Upper lobe of left lung (tissue), 6 donors: ENCODE measurements around the gene ZMYND11. TPM values are rescaled to one million over a fixed set of nuclear protein-coding genes. Genes with fewer than 3 reads are reported as not detected.
"Not testable (repeated sequence)": the region's sequence is repeated elsewhere in the genome, so short reads cannot be mapped to it uniquely, and the experiment has no call there.

Experiments used
- ATAC-seq, 2 donors: fragments of 200-7000 bp; cut with Tn5 transposase; one replicate each; pipeline ENCODE4 v1.9.1; 2022; ENCODE audit warnings: mild to moderate bottlenecking in 2 of 2, moderate library complexity in 2 of 2; ENCODE audit not compliant: low FRiP score in 2 of 2
- DNase-seq, 2 donors: peaks; one replicate each; pipeline ENCODE4 v3.0.0-alpha.2; 2019 to 2020
- H3K27ac ChIP-seq, 4 donors: fragments of 200-600 bp; sonication (generic); one replicate each; pipeline ENCODE4 v1.5.1; 2016 to 2019
- H3K27me3 ChIP-seq, 4 donors: fragments of 200-600 bp; sonication (generic); one replicate each; pipeline ENCODE4 v1.5.1; 2017 to 2019
- H3K36me3 ChIP-seq, 4 donors: fragments of 200-600 bp; sonication (generic); one replicate each; pipeline ENCODE4 v1.5.1; 2016 to 2019
- H3K4me1 ChIP-seq, 4 donors: fragments of 200-600 bp; sonication (generic); one replicate each; pipeline ENCODE4 v1.5.1; 2018 to 2019
- H3K4me3 ChIP-seq, 4 donors: fragments of 200-600 bp; sonication (generic); one replicate each; pipeline ENCODE4 v1.5.1; 2017 to 2019; ENCODE audit warnings: mild to moderate bottlenecking in 2 of 4, moderate library complexity in 1 of 4
- H3K9me3 ChIP-seq, 4 donors: fragments of 200-600 bp; sonication (generic); one replicate each; pipeline ENCODE4 v1.5.1; 2018 to 2019
- EP300 ChIP-seq, 4 donors: sonication (generic); formaldehyde crosslinking; IDR thresholded peaks; one replicate each; pipeline ENCODE4 v1.5.1; 2017; ENCODE audit warnings: antibody characterized with exemption in 4 of 4, control low read depth in 2 of 4
- POLR2A ChIP-seq, 4 donors: fragments of 450-650 bp; IDR thresholded peaks; one replicate each; pipeline ENCODE4 v1.5.1; 2016 to 2017; ENCODE audit warnings: antibody characterized with exemption in 4 of 4, mild to moderate bottlenecking in 2 of 4
- POLR2AphosphoS5 ChIP-seq, 2 donors: sonication (generic); formaldehyde crosslinking; IDR thresholded peaks; one replicate each; pipeline ENCODE4 v1.5.1; 2017; ENCODE audit warnings: antibody characterized with exemption in 2 of 2
- WGBS, 2 donors: methylation state at CpG; one replicate each; pipeline ENCODE4 v1.1.5; 2017 to 2018; 5-methylcytosine and 5-hydroxymethylcytosine counted together
- total RNA-seq, 6 donors: library from RNA; depleted of rRNA in 4 of 6; stranded (reverse); fragments of >200 nt in 4 of 6; gene quantifications; one replicate each; pipeline versions ENCODE4 v1.1.0 to v1.2.1, GENCODE V29; 2016 to 2021
- TF ChIP-seq, protein P1 (sequence below), 6 experiments: fragments of 450-650 bp in 4 of 6; fragments of 200-600 bp in 2 of 6; sonication (generic) in 2 of 6; IDR thresholded peaks; one replicate each; pipeline ENCODE4 v1.5.1; 2016 to 2019; ENCODE audit warnings: antibody characterized with exemption in 6 of 6
- donor health status: DM: no; HTN: no; CAD: no; lungs with moderate emphysema.
- donor health status: DM: no; HTN: yes; CAD: no; lungs with severe emphysema.

ZMYND11 gene
- total RNA-seq, 6 donors from 2014 or later, result 46.1 to 76.5 (median 63.4) TPM

DNA sequence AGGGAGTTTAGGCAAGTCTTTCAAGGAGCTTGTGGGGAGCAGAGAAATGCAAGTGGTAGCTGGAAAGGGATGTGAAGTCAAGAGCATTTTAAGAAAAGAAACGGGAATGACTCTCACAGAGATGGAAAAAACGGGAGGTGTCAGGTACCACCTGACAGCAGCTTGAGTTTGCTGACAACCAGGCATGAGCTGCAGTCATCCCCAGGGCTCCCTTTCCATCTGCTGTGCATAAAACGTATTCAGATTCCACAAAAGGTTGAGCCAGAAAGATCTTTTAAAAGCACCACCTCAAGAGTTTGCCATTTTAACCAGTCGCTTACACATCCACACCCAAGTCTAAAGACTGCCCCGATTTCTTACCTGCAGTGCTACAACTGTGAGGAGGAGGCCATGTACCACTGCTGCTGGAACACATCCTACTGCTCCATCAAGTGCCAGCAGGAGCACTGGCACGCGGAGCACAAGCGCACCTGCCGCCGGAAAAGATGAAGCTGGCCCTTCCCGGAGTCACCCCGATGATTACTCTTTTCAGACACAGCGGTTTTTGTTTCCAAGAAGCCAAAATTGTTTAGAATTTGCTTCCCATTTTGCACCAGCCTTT is 116.8 kb downstream of the ZMYND11 start:
- 95 to 96% methylated on average over 13 of the region's 13 CpGs for WGBS, 2 donors
- no peak for ATAC-seq

DNA sequence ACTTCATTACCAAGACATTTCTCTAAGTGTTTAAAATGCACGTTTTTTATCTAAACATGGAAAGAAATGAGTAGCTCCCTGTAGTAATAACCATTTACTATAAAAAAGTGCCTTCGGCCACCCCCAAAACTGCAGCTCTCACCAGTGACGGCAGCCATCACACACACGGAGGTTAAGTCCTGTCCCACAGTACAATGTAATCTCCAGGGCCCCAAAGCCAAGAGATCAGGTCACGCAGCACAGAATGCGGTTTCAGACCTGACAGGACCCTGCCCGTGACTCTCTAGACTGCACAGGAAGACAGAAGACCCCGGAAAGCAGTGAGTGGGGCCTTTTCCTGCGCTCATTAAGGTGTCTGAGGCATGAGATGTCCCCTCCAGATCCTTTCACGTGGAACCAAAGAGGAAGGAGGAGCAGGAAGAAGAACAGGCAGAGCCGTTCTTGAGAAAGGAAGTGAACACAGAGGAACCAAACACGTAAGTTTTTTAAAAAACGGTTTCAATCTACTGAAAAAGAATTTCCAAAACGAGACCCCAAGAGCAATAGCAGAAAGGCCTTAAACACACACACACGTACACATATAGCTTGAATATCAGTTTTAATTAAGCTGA is 125.7 kb downstream of the ZMYND11 start:
- H3K27ac ChIP-seq, result no peak overlapping the region
- DNase-seq (no peak), ATAC-seq (no peak)
- no peak for TF ChIP-seq EP300 (IDR thresholded peaks at IDR 0.05)
- TF ChIP-seq POLR2A (IDR thresholded peaks at IDR 0.05), result no peak
- TF ChIP-seq, protein P1, sequence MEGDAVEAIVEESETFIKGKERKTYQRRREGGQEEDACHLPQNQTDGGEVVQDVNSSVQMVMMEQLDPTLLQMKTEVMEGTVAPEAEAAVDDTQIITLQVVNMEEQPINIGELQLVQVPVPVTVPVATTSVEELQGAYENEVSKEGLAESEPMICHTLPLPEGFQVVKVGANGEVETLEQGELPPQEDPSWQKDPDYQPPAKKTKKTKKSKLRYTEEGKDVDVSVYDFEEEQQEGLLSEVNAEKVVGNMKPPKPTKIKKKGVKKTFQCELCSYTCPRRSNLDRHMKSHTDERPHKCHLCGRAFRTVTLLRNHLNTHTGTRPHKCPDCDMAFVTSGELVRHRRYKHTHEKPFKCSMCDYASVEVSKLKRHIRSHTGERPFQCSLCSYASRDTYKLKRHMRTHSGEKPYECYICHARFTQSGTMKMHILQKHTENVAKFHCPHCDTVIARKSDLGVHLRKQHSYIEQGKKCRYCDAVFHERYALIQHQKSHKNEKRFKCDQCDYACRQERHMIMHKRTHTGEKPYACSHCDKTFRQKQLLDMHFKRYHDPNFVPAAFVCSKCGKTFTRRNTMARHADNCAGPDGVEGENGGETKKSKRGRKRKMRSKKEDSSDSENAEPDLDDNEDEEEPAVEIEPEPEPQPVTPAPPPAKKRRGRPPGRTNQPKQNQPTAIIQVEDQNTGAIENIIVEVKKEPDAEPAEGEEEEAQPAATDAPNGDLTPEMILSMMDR (IDR thresholded peaks at IDR 0.05), result no peak
- TF ChIP-seq POLR2AphosphoS5 (IDR thresholded peaks at IDR 0.05), result no peak
- 77 to 78% methylated on average over 15 of the region's 15 CpGs for WGBS, 2 donors
- H3K4me3 ChIP-seq, result no peak overlapping the region
- no peaks in the 10 kb centered on the region for H3K27me3 ChIP-seq
- H3K9me3 ChIP-seq, result no peaks in the 10 kb centered on the region
- H3K4me1 ChIP-seq, result no peaks in the 10 kb centered on the region
- H3K36me3 ChIP-seq, result no peaks in the 10 kb centered on the region

More for the DNA sequence above, 116.8 kb downstream of the ZMYND11 start:
- Histone ChIP-seq H3K4me3 (no peak overlapping the region), H3K4me1 (no peaks in the 10 kb centered on the region), H3K36me3 (peaks cover 21 to 78% (median 50%) of the 10 kb centered on the region in 4 donors), H3K27me3 (no peaks in the 10 kb centered on the region), H3K27ac (no peak overlapping the region), H3K9me3 (no peaks in the 10 kb centered on the region)
- TF ChIP-seq POLR2AphosphoS5 (IDR thresholded peaks at IDR 0.05), result no peak
- no peak for TF ChIP-seq POLR2A (IDR thresholded peaks at IDR 0.05)
- no peak for DNase-seq

- 66 to 87% methylated on average over 9 to 11 of the region's 11 CpGs for WGBS, 2 donors
- not testable (repeated sequence) for ATAC-seq, H3K4me1 ChIP-seq, H3K36me3 ChIP-seq, H3K4me3 ChIP-seq, H3K9me3 ChIP-seq, H3K27ac ChIP-seq, H3K27me3 ChIP-seq, DNase-seq
These were observed 129.2 kb downstream of the ZMYND11 start for GRCh38 chr10:264160-265073.

DNA sequence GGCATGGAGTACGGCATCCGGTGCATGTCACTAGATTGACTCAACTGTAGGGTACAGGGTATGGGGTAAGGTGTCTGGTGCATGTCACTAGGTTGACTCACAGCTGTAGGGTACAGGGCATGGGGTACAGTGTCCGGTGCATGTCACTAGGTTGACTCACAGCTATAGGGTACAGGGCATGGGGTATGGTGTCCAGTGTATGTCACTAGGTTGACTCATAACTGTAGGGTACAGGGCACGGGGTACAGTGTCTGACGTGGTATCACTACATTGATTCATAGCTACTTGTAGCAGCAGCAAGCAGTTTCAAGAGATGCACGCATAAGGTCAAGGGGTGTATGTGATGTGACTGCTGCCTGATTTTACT is 129.8 kb downstream of the ZMYND11 start:
- 85 to 89% methylated on average over 6 of the region's 6 CpGs for WGBS, 2 donors
- H3K9me3 ChIP-seq, ATAC-seq, DNase-seq, H3K4me3 ChIP-seq, H3K36me3 ChIP-seq, H3K27ac ChIP-seq, H3K27me3 ChIP-seq, H3K4me1 ChIP-seq: not testable (repeated sequence)

- WGBS, 2 donors, result 65 to 94% methylated on average over 3 to 4 of the region's 5 CpGs
- not testable (repeated sequence) for H3K27ac ChIP-seq, H3K36me3 ChIP-seq, DNase-seq, H3K4me3 ChIP-seq, H3K4me1 ChIP-seq, H3K9me3 ChIP-seq, ATAC-seq, H3K27me3 ChIP-seq
These were observed 130.7 kb downstream of the ZMYND11 start for GRCh38 chr10:265816-266588.

DNA sequence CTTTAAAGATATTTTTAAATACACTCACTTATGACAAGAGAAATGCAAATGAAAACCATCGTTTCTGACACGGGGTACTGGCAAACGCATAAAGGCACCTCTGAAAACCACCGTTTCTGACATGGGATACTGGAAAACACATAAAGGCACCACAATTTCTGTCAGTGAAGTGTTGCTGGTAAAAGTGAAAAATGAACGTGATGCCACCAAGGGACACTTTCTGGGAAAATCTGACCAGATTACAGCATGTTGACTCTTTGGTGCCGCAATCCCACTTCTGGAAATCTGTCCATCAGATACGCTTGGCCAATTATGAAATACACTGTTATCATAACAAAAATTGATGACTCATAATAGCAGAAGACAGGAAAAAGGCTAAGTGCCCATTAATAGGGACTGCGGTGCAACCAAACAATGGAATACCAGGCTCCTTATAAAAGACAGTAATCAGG is 131.7 kb downstream of the ZMYND11 start:
- Histone ChIP-seq H3K27ac (no peak overlapping the region), H3K36me3 (no peaks in the 10 kb centered on the region), H3K4me1 (no peaks in the 10 kb centered on the region), H3K4me3 (no peak overlapping the region), H3K27me3 (no peaks in the 10 kb centered on the region), H3K9me3 (no peaks in the 10 kb centered on the region)
- ATAC-seq (no peak), DNase-seq (no peak)
- 48 to 76% methylated on average over 8 of the region's 8 CpGs for WGBS, 2 donors
- TF ChIP-seq POLR2A (IDR thresholded peaks at IDR 0.05) (no peak), EP300 (IDR thresholded peaks at IDR 0.05) (no peak), POLR2AphosphoS5 (IDR thresholded peaks at IDR 0.05) (peak in 1 of 2 donors; percentile 15)
- TF ChIP-seq, protein P1 (IDR thresholded peaks at IDR 0.05), result no peak
